Activated CD4-positive, alpha-beta T cell treated with anti-CD3 and anti-CD28 coated beads for 1 hour (primary cell): Measurements from ENCODE around the gene PGR.
"Not testable (repeated sequence)": the region's sequence is repeated elsewhere in the genome, so short reads cannot be mapped to it uniquely, and the experiment has no call there.

Source experiments
- DNase-seq: peaks from one replicate; pipeline ENCODE4 v3.0.0-alpha.2; 2020

The PGR gene

DNA sequence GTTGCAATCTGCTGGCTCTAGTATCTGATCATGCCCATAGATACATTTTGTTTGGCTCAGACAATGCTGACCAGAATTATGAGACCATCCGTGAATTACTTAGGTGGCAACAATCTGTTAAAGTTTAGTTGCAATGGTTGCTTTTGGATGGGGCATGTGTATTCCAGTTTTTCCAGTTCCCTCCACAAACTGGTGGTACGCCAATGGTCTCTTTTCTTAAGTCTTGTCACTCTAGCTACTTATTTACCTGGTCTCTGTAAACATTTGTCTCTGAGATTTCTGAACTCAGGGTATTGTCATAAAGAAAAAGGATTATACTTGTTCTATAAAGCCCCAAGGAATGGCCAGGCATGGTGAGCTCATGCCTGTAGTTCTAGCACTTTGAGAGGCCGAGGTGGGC, 65.9 kb downstream of the PGR start:
- no peak for DNase-seq

DNA sequence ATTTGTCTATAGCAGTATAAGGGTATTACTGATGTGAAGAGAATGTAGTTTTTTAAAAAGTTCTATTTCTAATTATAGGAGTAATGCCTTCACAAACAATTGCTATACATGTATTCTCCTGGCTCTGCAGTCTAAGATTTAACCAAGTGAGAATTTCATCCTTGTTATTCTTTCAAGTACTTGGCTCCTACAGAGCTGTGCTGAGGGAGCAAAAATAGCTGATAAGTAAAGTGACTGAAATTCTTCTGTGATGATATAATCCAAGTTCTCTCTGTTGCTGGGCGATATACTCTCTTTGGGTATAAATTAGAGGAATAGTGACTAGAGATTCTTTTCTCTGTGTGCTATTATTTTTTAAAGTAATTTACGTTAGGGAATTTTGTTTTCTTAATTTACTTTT, 68.0 kb downstream of the PGR start:
- DNase-seq, result no peak

DNA sequence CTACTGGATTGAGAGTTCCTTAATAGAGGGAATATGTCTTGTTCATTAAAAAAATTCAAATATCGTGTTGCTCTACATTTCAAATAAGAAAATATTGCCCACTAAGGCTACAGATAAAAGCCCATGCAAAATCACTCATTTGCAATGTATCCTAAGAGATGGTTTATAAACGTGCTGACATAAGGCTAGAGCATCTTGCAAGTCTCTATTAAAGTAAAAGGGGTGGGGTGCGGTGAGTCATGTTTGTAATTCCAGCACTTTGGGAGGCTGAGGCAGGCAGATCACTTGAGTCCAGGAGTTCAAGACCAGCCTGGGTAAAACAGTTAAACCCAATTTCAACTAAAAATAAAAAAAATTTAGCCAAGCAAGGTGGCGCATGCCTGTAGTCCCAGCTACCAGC, 70.3 kb downstream of the PGR start:
- no peak for DNase-seq

DNA sequence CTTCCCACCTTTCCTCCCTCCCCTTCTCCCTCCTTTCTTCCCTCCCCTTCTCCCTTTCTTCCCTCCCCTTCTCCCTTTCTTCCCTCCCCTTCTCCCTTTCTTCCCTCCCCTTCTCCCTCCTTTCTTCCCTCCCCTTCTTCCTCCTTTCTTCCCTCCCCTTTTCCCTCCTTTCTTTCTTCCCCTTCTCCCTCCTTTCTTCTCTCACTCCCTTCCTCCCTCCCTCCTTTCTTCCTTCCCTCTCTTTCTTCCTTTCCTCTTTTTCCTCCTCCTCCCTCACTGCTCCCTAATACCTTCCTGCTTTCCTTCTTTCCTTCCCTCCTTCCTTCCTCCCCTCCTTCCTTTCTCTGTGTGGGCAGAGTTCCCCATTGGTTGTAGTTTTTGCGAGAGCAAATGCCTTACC, 76.1 kb downstream of the PGR start:
- DNase-seq, result no peak

DNA sequence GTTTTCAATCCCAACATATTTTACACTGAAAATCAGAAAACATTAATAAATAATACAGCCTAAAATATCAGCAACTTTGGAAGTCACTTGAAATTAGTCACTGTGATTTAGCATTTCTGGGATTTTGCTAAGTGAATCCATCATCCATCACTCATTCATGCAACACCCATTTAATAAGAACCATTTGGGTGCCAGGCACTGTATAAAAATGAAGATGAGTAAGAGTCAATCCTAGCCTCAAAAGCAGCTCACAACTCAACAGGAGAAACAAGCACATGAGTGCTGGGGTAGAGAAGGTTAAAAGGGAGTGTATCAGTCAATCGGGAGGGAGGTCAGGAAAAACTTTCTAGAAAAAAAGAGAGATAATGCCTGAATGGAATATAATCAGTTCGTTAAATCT, 77.9 kb downstream of the PGR start:
- no peak for DNase-seq

DNA sequence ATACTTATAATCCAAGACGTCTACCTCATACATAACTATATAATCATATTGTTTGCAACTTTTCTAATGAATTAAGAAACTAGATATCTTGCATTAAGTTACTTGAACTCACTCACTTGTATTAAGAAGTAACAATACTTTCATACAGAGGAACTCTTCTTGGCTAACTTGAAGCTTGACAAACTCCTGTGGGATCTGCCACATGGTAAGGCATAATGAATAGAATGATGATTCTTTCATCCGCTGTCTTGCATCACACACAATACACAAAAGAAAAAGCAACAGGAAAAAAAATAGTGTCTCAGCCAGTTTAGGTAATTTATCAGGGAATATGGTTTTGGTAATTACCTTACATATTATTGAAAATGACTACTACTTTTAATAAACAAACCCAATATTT, 79.8 kb downstream of the PGR start:
- no peak for DNase-seq

DNA sequence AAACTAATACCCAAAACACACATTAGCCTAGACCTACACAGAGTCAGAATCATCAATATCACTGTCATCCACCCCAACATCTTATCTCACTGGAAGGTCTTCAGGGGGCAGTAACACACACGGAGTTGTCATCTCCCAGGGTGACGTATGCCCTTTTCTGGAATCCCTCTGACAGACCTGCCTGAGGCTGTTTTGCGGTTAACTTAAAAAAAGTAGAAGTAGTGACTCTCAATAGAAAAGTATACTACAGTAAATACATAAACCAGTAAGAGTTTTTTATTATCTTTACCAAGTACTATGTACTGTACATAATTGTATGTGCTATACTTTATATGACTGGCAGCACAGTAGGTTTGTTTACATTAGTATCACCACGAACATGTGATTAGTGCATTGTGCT, 80.5 kb downstream of the PGR start:
- no peak for DNase-seq

DNA sequence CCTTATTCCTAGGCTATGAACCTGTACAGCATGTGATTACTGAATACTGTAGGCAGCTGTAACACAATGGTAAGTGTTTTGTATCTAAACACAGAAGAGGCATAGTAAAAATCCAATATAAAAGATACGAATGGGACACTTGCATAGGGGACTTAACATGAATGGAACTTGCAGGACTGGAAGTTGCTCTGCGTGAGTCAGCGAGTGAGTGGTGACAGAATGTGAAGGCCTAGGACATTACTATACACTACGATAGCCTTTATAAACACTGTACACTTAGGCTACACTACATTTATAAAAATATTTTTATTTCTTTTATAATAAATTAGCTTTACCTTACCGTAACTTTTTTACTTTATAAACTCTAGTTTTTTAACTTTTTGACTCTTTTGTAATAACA, 81.1 kb downstream of the PGR start:
- DNase-seq, result no peak

DNA sequence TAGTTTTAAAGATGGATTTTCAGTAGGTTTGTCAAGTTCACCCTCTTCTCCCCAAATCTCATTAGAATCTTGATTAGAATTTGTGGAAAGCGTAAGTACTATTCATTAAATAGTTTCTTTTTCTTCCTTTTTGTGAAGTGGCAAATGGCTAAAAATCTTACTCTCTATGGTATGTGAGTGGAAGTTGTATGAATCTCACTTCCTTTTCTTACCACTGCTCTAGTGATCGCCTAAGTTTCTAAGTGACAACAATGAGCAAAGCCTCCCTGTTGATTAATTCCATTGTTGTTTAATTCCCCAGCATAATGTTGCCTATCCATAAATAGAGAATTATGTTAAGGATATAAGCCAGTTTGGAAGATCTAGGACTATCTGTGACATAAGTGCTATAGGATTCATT, 82.7 kb downstream of the PGR start:
- DNase-seq, result no peak

DNA sequence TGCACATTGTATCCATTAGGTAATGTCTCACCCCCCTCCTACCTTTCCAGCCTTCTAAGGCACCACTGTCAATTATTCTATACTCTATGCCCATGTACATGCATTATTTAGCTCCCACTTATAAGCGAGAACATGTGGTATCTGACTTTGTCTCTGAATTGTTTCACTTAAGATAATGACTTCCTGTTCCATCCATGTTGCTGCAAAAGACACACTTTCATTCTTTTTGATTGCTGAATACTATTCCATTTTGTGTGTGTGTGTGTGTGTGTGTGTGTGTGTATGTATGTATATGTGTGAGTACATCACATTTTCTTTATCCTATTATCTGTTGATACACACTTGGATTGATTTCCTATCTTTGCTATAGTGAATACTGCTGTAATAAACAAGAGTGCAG, 84.2 kb downstream of the PGR start:
- DNase-seq, result no peak

DNA sequence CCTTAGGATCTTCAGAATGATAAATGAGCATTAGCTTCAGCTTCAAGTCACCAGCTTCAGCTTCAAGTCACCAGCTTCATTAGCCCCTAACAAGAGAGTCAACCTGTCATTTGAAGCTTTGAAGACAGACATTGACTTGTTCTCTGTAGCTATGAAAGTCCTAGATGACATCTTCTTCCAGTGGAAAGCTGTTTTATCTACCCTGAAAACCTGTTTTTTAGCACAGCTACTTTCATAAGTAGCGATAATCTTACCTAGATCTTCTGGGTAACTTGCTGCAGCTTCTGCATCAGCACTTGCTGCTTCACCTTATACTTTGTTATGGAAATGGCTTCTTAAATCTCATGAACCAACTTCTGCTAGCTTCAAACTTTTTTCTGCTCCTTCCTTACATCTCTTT, 85.7 kb downstream of the PGR start:
- no peak for DNase-seq

DNA sequence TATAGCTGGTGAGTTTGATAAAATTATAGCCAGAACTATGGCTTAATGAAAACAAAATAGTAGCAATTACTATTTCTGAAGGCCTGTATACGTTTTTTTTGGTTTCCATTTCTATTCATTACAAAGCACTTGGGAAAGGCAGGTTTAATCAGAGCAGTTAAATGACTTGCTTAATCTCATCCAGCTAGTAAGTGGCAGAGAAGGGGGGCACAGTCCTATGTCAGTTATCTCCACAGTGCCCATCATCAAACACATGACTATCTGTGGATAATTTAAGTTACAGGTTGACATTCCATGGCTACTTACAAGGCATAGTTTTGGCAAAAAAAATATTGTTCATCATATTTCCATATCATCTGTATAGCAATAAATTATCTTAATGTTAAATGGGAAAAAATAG, 93.7 kb downstream of the PGR start:
- DNase-seq, result no peak

DNA sequence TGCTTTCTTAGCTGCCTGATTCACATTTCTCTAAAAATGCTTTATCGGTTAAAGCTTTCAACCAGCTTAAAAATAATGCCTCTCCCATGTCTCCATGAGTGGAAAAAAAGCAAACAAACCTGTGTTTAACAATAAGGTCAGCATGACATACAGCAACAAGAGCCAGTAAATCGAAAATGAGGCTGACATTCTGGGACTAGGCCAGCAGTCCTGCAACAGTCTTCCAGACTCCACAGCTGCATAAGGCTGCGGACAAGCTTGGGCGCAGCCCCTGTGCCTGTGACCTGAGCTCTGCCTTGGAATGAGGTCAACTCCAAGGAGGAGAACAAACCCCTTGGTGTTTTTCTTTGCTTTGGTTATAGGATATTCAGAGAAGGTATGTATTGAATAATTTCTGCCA, 95.5 kb downstream of the PGR start:
- DNase-seq, result no peak

DNA sequence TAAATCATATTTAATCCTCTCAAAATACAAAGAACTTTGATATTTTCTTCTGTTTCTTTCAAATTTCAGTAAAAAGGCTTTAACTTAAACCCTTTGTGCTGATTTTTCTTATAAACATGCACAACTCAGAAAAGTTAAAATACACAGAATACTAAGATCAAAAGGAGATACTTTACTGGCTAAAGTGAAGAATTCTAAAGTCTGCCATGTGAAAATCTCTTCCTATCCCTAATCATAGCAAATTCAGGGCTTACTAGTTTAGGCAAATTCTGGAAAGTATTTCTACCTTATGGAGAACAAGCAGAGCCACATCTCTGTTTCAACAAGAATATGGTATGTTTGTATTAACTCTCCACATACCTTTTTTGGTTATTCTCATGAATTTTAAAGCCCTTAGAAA, 96.6 kb downstream of the PGR start:
- no peak for DNase-seq

DNA sequence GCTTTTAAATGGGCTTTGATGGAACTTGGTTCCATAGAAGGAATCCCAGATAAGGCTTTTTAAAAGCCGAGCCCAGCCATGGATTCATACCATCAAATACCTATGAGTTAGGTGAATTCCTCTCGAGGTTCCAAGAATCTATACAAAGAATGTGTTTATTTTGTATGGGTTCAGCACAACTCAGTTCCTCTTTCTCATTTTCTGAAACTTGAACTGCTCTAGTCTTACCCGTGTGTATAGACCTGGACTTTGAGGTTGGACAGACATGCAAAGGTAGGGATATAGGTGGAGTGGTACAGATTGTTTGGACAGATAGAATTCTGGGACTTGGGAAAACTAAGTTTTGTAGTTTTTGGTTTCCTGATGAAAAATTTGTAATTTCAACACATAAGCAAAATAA, 97.9 kb downstream of the PGR start:
- no peak for DNase-seq

DNA sequence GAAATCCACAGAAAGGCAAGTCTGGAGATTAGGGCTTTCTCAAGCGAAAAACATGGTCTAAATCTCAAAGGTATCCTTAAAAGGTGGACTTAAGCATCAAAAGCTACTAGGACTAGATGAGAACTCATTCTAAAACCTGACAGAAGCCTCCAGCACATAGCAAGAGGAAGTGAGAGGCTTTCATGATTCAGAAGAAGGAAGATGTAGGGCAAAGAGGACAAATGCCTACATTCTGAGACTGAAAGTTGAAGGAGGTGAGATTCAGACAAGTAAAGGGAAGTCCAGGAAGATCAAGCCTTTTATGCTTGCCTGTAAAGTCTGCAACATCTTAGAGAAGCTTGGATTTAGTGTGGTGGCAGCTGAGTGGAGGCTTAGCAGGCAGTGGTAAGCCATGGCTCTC, 98.9 kb downstream of the PGR start:
- no peak for DNase-seq

DNA sequence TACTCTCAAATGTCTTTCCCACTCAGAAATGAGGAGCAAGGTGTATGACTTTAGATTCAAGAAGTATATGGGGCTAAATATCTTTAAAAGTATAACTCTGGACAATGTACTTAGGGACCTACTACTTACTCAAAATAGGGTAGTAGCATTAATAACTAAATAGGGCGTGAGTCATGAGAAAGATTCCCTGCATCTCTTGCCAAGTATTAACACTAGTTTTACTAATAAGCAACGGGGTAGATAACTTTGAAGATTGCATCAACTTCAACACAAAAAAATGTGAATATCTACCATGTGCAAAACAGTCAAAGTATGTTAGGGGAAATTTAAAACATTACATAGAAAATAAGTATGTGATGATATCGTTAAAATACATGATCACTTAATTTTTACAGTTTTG, 99.6 kb downstream of the PGR start:
- no peak for DNase-seq

DNA sequence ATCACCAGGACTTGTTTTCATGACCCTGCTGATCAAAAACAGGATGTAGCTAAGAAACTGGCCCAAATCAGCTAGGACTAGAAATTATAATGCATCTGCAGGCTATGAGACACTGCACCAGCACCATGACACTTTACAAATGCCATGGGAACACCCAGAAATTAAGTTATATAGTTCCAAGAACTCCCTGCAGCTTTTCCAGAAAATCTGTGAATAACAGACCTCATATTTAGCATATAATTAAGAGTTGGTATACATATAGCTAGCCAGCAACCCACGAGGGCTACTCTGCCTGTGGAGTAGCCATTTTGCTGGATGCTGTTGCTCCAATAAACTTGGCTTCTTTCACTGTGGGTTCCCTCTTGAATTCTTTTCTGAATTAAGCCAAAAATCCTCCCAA, 101.0 kb downstream of the PGR start:
- no peak for DNase-seq

DNA sequence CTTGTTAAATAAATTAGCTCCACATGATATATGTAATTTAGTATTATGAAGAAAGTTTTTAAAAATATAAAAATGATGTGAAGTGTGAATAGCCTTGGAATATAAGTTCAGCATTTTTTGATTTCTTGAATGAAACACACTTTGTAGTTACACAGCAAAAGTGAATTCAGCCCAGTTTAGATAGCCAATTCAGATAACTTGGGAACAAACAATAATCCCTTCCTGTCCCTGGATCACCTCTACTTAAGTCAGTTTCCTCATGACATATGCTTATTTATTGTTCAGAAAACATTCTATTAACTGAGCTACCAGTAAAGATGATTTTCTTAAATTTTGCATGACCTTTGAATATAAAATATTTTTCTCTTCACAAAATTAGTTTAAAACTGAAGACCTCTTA, 107.4 kb downstream of the PGR start:
- DNase-seq, result no peak

DNA sequence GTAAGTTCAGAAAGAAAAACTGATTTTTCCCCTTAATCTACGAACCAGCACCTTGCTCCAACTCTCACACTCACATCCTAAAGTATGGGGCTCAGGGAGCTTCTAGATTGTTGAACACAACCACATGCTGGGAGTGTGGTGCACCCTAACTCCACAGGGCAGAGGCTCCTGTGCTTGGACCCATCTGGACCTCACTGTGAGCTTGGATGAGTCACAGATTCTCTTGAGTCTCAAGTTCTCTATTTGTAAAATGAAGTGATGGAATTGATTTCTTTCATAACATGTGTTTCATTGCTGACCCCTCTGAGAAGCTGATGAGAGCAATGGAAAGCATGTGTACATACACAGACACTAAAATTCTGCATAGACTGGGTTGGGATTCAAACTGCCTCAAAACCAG, 109.7 kb downstream of the PGR start:
- DNase-seq, result no peak

DNA sequence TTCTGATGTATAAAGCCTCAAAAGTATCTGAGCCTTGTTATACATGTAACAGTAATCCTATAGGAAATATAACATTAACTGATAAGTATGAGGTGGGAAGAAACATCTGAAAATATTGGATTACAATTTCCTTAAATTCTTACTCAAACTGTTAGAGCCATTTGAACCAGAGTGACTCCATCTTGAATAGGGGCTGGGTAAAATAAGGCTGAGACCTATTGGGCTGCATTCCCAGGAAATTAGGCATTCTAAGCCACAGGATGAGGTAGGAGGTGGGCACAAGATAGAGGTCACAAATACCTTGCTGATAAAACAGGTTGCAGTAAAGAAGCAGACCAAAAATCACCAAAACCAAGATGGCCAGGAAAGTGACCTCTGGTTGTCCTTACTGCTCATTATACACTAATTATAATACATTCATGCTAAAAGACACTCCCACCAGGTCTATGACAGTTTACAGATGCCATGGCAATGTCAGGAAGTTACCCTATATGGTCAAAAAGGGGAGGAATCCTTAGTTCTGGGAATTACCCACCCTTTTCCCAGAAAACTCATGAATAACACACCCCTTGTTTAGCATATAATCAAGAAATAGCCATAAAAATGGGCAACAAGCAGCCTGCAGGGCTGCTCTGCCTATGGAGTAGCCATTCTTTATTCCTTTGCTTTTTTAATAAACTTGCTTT, 114.9 kb downstream of the PGR start:
- DNase-seq, result no peak

DNA sequence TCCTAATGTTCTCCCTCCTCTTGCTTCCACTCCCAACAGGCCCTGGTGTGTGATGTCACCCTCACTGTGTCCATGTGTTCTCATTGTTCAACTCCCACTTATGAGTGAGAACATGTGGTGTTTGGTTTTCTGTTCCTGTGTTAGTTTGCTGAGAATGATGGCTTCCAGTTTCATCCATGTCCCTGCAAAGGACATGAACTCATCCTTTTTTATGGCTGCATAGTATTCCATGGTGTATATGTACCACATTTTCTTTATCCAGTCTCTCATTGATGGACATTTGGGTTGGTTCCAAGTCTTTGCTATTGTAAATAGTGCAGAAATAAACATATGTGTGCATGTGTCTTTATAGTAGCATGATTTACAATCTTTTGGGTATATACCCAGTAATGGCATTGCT, 115.9 kb downstream of the PGR start:
- DNase-seq, result not testable (repeated sequence)

DNA sequence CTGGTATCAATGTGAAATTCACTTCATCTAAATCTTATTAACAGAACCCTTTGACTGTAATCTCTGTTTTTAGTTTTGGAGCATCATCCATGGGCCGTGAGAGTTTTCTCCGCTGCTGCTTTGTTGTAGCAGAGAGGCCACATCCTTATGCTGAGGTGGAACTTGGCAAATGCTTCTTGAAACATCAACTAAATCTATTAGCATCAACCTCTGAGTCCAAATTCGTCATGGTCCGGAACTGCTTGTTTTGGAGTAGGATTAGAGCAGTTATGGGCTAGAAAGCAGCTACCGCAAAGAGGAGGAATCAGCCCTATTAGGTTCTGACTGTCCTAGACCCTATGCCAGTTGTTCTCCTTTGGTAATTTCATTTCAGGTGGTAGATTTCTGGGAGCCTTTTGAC, 117.7 kb downstream of the PGR start:
- DNase-seq, result no peak

DNA sequence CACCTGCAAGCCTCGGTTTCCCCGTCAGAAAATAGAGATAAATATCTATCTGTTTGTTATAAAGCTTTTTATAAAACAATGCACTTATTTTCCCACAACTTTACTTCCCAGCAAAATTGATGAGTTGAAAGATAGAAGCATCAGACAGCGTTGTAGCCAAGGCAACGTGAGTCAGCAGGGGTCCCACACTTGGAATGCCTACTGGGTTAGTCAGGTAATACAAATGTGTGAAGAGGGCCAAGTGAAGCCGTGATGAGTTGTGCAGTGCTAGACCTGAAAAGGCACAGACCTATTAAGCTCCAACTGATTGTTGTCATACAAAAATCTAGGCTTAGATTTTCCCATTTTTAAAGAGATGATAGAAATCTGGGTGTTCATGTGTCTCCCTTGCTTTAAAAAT, 118.7 kb downstream of the PGR start:
- no peak for DNase-seq

DNA sequence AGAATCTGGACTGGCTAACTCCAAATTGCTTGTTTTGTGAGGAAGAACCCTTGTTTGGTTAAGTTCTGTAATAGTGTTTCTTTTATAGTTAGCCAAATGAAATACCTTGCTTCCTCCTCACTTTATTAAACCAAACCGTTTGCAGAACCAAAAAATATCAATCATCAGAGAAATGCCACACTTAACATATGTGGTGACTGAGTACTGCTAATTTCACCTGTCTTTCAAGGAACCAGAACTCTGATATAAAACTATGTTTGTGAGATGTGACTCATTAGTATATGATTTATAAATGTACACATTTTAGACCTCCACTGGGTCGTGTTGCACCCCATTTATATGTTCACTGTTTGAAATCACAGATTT, 119.9 kb downstream of the PGR start:
- DNase-seq, result no peak
